HG03520 (cell line): ENCODE results near the gene ZFAND6.

ENCODE experiments used
- ATAC-seq: cut with Tn5 transposase; IDR thresholded peaks from one replicate; pipeline ENCODE4 v1.9.1; 2021; ENCODE audit warnings: mild to moderate bottlenecking, moderate library complexity; ENCODE audit not compliant: unreplicated experiment

The ZFAND6 gene

GRCh38 chr15:80186597-80186996, 127.1 kb downstream of the ZFAND6 start:
- no peak for ATAC-seq
